Lower leg skin (tissue), 4 donors: ENCODE results near the gene CDR2. TPM values are rescaled to one million over a fixed set of nuclear protein-coding genes. Genes with fewer than 3 reads are reported as not detected.
"Not testable (repeated sequence)": the region's sequence is repeated elsewhere in the genome, so short reads cannot be mapped to it uniquely, and the experiment has no call there.

Experiments
- DNase-seq, 2 donors: peaks; one replicate each; pipeline ENCODE4 v3.0.0-alpha.2; 2019; ENCODE audit warnings: low spot score in 2 of 2
- H3K4me3 ChIP-seq: fragments of 200-600 bp; sonication (generic); 2 replicates; pipeline ENCODE4 v1.5.1; 2017; ENCODE audit warnings: mild to moderate bottlenecking, low read depth; ENCODE audit not compliant: poor library complexity, severe bottlenecking
- POLR2A ChIP-seq, 2 donors: fragments of 450-650 bp; IDR thresholded peaks; one replicate each; pipeline ENCODE4 v1.6.1; 2016 to 2017; ENCODE audit warnings: antibody characterized with exemption in 2 of 2, mild to moderate bottlenecking in 1 of 2, moderate library complexity in 1 of 2
- WGBS, 2 donors: methylation state at CpG; one replicate each; pipeline ENCODE4 v1.1.5; 2018; 5-methylcytosine and 5-hydroxymethylcytosine counted together
- intact Hi-C: fragments of 100-400 bp; cut with DNase I; formaldehyde crosslinking; loops from one replicate; pipeline ENCODE4 v1.15.0; 2023; ENCODE audit warnings: low total_unique reads
- total RNA-seq, 4 donors: library from RNA; depleted of rRNA; stranded (reverse); fragments of >200 nt; gene quantifications; one replicate each; pipeline ENCODE4 v1.1.0, GENCODE V29; 2016
- TF ChIP-seq, protein P1 (sequence below), 3 donors: fragments of 450-650 bp; IDR thresholded peaks; one replicate each; pipeline ENCODE4 v1.5.1; 2016; ENCODE audit warnings: antibody characterized with exemption in 3 of 3, mild to moderate bottlenecking in 3 of 3, moderate library complexity in 2 of 3

Gene CDR2
- total RNA-seq, 4 donors from 2014 or later, result 8.5 to 30.3 (median 16.2) TPM

DNA sequence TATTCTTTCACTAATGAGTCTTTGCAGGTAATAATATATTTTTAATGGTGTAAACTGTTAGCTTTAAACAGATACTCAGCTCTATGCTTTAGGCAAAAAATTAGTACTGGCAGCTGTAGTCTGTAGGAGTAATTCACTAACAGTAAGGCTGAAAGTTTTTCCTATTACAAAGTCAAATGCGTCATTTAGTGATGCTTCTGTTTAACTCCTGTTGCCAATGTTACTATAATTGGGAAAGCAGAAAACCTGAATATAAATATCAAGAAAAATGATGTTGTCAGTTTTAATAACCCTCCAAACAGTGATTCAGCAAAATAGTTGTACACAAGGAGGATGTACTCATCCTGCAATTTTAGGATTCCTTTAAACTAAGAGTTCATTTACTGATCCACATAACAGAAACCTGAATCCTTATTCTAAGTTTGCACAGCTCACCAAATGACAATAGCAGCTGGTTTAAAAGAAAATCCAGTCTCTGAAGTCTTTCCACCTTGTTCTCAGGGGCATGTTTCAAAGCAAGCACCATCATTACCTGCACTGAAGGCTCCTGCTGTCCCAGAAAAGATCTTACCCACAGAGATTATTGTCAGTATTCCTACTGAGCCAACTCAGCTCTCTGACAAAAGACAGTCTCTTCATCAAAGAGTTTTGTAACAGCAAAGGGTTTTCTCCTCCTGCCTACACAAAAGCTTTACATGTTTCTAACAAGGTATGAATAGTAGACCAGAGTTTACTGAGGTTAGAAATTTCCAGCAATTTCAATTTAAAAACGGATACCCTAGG lies 4.2 kb downstream of the CDR2 start:
- no peak overlapping the region for H3K4me3 ChIP-seq
- 45 to 50% methylated on average over 2 of the region's 2 CpGs for WGBS, 2 donors
- no peak for DNase-seq
- intact Hi-C loops, result loop anchor here (10.0 kb wide), 1 partner anchor 45 kb away; no protein-coding TSS in a partner anchor
- no peak for TF ChIP-seq POLR2A (IDR thresholded peaks at IDR 0.05)
- TF ChIP-seq, protein P1, sequence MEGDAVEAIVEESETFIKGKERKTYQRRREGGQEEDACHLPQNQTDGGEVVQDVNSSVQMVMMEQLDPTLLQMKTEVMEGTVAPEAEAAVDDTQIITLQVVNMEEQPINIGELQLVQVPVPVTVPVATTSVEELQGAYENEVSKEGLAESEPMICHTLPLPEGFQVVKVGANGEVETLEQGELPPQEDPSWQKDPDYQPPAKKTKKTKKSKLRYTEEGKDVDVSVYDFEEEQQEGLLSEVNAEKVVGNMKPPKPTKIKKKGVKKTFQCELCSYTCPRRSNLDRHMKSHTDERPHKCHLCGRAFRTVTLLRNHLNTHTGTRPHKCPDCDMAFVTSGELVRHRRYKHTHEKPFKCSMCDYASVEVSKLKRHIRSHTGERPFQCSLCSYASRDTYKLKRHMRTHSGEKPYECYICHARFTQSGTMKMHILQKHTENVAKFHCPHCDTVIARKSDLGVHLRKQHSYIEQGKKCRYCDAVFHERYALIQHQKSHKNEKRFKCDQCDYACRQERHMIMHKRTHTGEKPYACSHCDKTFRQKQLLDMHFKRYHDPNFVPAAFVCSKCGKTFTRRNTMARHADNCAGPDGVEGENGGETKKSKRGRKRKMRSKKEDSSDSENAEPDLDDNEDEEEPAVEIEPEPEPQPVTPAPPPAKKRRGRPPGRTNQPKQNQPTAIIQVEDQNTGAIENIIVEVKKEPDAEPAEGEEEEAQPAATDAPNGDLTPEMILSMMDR (IDR thresholded peaks at IDR 0.05), result no peak

DNA sequence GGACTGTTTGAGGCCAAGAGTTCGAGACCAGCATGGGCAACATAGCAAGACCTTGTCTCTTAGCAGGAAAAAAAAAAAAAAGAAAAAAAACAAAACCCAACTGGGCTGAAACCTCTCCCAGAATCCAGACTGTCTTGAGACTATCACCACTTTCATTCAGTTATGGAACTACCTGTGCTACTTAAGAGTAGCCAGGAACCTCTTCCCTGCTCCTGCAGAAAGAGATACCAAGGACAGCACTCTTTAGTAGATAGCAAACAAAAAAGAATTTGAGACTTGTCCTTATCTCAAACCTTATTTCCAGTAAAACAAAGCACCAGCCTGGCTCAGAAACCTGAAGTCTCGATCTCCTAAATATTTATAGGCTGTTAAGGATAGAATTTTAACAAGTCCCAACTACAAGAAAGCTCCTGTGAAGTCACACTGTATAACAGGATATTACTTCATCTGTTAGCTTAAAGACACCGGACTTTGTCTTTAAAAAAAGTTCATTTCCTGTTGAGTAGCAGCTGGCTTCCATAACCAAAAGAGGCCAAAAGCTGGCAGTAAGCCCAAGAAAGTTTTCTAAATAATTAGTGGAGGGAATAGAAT lies 5.1 kb downstream of the CDR2 start:
- H3K4me3 ChIP-seq, result no peak overlapping the region
- no peak for DNase-seq
- intact Hi-C loops, result no loop called here
- 44 to 54% methylated on average over 3 of the region's 3 CpGs for WGBS, 2 donors
- TF ChIP-seq, protein P1 (IDR thresholded peaks at IDR 0.05), result no peak
- no peak for TF ChIP-seq POLR2A (IDR thresholded peaks at IDR 0.05)

DNA sequence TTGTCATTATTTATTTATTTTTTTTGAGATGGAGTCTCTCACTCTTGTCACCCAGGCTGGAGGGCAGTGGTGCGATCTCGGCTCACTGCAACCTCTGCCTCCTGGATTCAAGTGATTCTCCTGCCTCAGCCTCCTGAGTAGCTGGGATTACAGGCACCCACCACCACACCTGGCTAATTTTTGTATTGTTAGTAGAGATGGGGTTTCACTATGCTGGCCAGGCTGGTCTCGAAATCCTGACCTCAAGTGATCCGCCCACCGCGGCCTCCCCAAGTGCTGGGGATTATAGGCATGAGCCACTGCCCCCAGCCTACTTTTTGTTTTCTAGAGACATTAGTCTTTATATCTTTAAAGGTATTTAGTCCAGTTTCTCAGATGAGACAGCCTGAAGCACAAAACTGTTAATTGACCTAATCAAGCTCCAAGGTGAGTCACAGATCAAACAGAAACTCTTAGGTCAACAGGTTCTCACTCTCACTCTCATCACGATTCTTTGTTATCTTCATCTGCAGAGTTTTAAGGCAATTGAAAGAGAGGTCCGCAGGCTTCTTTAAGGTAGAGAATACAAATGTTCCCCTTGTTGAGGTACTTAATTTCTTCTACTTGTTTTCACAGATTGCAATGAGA lies 6.1 kb downstream of the CDR2 start:
- intact Hi-C loops, DNase-seq, H3K4me3 ChIP-seq: not testable (repeated sequence)
- 81 to 91% methylated on average over 8 of the region's 8 CpGs for WGBS, 2 donors

DNA sequence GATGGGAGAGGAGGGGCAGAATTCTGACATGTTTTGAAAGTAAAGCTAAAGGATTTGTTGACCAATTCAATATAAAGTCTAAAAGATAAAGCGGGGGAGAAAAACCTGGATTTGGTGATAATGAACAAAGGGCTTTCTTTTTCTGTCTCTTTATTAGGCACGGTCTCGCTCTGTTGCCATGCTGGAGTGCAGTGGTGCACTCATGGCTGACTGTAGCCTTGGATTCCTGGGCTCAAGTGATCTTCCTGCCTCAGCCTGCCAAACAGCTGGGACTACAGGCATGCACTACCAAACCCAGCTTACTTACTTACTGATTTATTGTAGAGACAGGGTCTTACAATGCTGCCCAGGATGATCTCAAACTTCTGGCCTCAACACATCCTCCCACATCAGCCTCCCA lies 7.5 kb downstream of the CDR2 start:
- intact Hi-C loops, result no loop called here

DNA sequence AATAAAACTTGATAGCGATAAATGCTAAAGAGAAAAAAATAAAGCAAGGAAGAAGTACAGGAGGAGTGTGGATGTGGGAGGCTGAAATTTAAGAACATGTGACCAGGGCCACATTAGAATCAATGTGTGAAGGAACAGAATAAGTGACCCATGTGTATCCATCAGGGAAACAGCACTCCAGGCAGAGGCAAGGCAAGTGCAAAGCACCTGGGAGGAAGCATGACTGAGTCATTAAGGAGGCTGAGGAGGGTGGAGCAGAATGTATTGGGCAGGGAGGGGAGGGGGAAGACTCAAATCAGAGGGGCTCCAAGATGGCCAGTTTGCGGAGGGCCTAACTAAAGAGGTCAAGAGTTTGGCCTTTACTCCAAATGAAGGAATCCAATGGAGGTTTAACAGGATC lies 8.0 kb downstream of the CDR2 start:
- intact Hi-C loops, result no loop called here
- no peak overlapping the region for H3K4me3 ChIP-seq
- TF ChIP-seq, protein P1 (IDR thresholded peaks at IDR 0.05), result no peak
- no peak for TF ChIP-seq POLR2A (IDR thresholded peaks at IDR 0.05)
- WGBS, 2 donors, result 98% methylated on average over 2 of the region's 2 CpGs
- DNase-seq, result no peak

More for the DNA sequence above, 7.5 kb downstream of the CDR2 start:
- no peak for DNase-seq
- no peak overlapping the region for H3K4me3 ChIP-seq
- 86 to 91% methylated on average over 3 of the region's 3 CpGs for WGBS, 2 donors
- TF ChIP-seq, protein P1 (IDR thresholded peaks at IDR 0.05), result no peak
- no peak for TF ChIP-seq POLR2A (IDR thresholded peaks at IDR 0.05)

DNA sequence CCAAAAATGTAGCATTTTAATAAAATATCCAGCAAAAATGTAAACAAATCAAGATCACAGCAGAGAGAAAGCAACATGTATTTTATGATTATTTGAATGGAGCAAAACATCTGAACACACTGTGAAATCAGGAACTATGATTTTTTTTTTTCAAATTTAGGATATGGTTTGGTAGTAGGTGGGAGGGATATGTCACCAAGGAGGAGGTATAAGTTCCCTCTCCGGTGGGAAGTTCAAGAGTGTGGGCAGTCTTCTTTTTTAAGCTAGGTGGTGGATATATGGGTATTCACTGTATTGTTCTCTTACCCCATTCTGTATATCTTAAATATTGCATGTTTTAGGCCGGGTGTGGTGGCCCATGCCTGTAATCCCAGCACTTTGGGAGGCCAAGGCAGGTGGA lies 10.2 kb downstream of the CDR2 start:
- no peak for DNase-seq
- H3K4me3 ChIP-seq, result no peak overlapping the region
- intact Hi-C loops, result no loop called here
- no peak for TF ChIP-seq POLR2A (IDR thresholded peaks at IDR 0.05)
- TF ChIP-seq, protein P1 (IDR thresholded peaks at IDR 0.05), result no peak
- WGBS, 2 donors, result 88 to 97% methylated on average over 2 of the region's 2 CpGs
